Panc1 (cell line): ENCODE data around the gene GPATCH3.

Experiments used
- CTCF ChIP-seq: fragments of 450-650 bp; IDR thresholded peaks from 2 replicates; pipeline ENCODE4 v1.5.1; 2017; ENCODE audit warnings: mild to moderate bottlenecking
- POLR2AphosphoS5 ChIP-seq: IDR thresholded peaks from 2 replicates; pipeline ENCODE4 v1.6.1; 2012; ENCODE audit warnings: mild to moderate bottlenecking, low read depth, low read length, moderate library complexity
- TCF7L2 ChIP-seq: IDR thresholded peaks from 2 replicates; pipeline ENCODE4 v1.6.1; 2011; ENCODE audit warnings: mild to moderate bottlenecking, low read depth, low read length, inconsistent platforms
- TF ChIP-seq, protein P1 (sequence below), 2 experiments: IDR thresholded peaks; 2 replicates each; pipeline ENCODE4 v1.6.1; 2011 to 2012; ENCODE audit warnings: low read depth in 2 of 2, control low read depth in 1 of 2, low read length in 1 of 2, mild to moderate bottlenecking in 1 of 2, moderate library complexity in 1 of 2; ENCODE audit not compliant: insufficient read depth in 1 of 2

GRCh38 chr1:26862781-26863684, 37.2 kb downstream of the GPATCH3 start, which contains the start of gene SFN:
- TF ChIP-seq CTCF (peak; percentile 87), POLR2AphosphoS5 (peak; percentile 98), TCF7L2 (no peak)
- TF ChIP-seq, protein P1, sequence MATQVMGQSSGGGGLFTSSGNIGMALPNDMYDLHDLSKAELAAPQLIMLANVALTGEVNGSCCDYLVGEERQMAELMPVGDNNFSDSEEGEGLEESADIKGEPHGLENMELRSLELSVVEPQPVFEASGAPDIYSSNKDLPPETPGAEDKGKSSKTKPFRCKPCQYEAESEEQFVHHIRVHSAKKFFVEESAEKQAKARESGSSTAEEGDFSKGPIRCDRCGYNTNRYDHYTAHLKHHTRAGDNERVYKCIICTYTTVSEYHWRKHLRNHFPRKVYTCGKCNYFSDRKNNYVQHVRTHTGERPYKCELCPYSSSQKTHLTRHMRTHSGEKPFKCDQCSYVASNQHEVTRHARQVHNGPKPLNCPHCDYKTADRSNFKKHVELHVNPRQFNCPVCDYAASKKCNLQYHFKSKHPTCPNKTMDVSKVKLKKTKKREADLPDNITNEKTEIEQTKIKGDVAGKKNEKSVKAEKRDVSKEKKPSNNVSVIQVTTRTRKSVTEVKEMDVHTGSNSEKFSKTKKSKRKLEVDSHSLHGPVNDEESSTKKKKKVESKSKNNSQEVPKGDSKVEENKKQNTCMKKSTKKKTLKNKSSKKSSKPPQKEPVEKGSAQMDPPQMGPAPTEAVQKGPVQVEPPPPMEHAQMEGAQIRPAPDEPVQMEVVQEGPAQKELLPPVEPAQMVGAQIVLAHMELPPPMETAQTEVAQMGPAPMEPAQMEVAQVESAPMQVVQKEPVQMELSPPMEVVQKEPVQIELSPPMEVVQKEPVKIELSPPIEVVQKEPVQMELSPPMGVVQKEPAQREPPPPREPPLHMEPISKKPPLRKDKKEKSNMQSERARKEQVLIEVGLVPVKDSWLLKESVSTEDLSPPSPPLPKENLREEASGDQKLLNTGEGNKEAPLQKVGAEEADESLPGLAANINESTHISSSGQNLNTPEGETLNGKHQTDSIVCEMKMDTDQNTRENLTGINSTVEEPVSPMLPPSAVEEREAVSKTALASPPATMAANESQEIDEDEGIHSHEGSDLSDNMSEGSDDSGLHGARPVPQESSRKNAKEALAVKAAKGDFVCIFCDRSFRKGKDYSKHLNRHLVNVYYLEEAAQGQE (IDR thresholded peaks at IDR 0.05; ENCODE audit: insufficient read depth in 1 of 2, low read depth in 2 of 2, low read length in 1 of 2), result peak; percentile 6 to 63; a peak in 1 of 4 replicates
